Activated CD8-positive, alpha-beta memory T cell treated with anti-CD3 and anti-CD28 coated beads, Interleukin-2, amount 10 ng/mL, durations not matched to agents 7 days and 5 days (primary cell): ENCODE measurements around the gene PCDHGA4. TPM values are rescaled to one million over a fixed set of nuclear protein-coding genes. Genes with fewer than 3 reads are reported as not detected.
"Not testable (repeated sequence)": the region's sequence is repeated elsewhere in the genome, so short reads cannot be mapped to it uniquely, and the experiment has no call there.

ENCODE experiments used
- ATAC-seq: fragments of 150-1000 bp; cut with Tn5 transposase; one replicate; pipeline ENCODE4 v1.10.0; 2021; ENCODE audit warnings: moderate library complexity
- CTCF ChIA-PET: fragments of 350-600 bp; sonication (Branson Sonifier 250); formaldehyde crosslinking; loops from one replicate; lab custom pipeline; 2021; ENCODE audit warnings: antibody characterized with exemption; lab: Charles Lee
- DNase-seq: peaks from one replicate; pipeline ENCODE4 v3.0.0-alpha.2; 2020
- H3K27ac Mint-ChIP-seq: one replicate; pipeline ENCODE4 v1.8.0; 2021; ENCODE audit warnings: mild to moderate bottlenecking, mixed read lengths
- H3K27me3 Mint-ChIP-seq: one replicate; pipeline ENCODE4 v1.8.0; 2021; ENCODE audit warnings: mixed read lengths
- H3K36me3 Mint-ChIP-seq: one replicate; pipeline ENCODE4 v1.8.0; 2021; ENCODE audit warnings: mild to moderate bottlenecking, mixed read lengths
- H3K4me1 Mint-ChIP-seq: one replicate; pipeline ENCODE4 v1.8.0; 2021; ENCODE audit warnings: mixed read lengths
- H3K4me3 Mint-ChIP-seq: one replicate; pipeline ENCODE4 v1.8.0; 2021; ENCODE audit warnings: mild to moderate bottlenecking, moderate library complexity, mixed read lengths
- H3K9me3 Mint-ChIP-seq: one replicate; pipeline ENCODE4 v1.8.0; 2022; ENCODE audit warnings: low read depth, mixed read lengths
- total RNA-seq, 2 experiments: library from RNA; stranded (reverse); gene quantifications; one replicate each; pipeline ENCODE4 v1.2.3, GENCODE V29; 2021

The PCDHGA4 gene
- total RNA-seq, 2 experiments from 2014 or later, result 0.20 TPM; not detected in 1

GRCh38 chr5:141332571-141332970 is 22.2 kb upstream of the PCDHGA4 start:
- not testable (repeated sequence) for H3K27ac Mint-ChIP-seq, ATAC-seq, H3K36me3 Mint-ChIP-seq, DNase-seq, H3K4me3 Mint-ChIP-seq, H3K4me1 Mint-ChIP-seq
- Mint-ChIP-seq H3K27me3 (peaks cover 58% of the 10 kb centered on the region), H3K9me3 (peaks cover 13% of the 10 kb centered on the region)
- CTCF ChIA-PET, result interaction anchor here (1.8 kb wide), 1 partner anchor 12 kb away, joined by 7 read pairs; the partner anchor contains the start of gene TAF7

- no peak for ATAC-seq
- Mint-ChIP-seq H3K4me3 (no peak within 1 kb of the TSS), H3K9me3 (peaks cover 14% of the 10 kb centered on the region), H3K36me3 (peaks cover 3% of the 10 kb centered on the region), H3K27ac (no peak within 1 kb of the TSS), H3K4me1 (no peaks in the 10 kb centered on the region), H3K27me3 (peaks cover 54% of the 10 kb centered on the region)
- no peak for DNase-seq
- CTCF ChIA-PET, result interaction anchor here (1.3 to 1.4 kb wide), 2 partner anchors 9 kb away, joined by 4 to 6 read pairs; partner anchors contain the start of gene PCDHGA1
Observed at GRCh38 chr5:141338538-141339306, 16.1 kb upstream of the PCDHGA4 start, which contains the start of gene PCDHGA2. TSS of gene PCDHGA2 (plus strand) at chr5:141338760.

- not testable (repeated sequence) for H3K4me3 Mint-ChIP-seq, H3K36me3 Mint-ChIP-seq, H3K27ac Mint-ChIP-seq, ATAC-seq, DNase-seq, H3K4me1 Mint-ChIP-seq, H3K9me3 Mint-ChIP-seq
- CTCF ChIA-PET, result interaction anchor here (1.0 kb wide), 1 partner anchor 20 kb away, joined by 3 read pairs; the partner anchor contains the start of gene TAF7
- peaks cover 44% of the 10 kb centered on the region for H3K27me3 Mint-ChIP-seq
Observed at GRCh38 chr5:141340781-141341354, 14.0 kb upstream of the PCDHGA4 start.

- Mint-ChIP-seq H3K4me3 (no peak overlapping the region), H3K27me3 (peaks cover 35% of the 10 kb centered on the region), H3K36me3 (peaks cover 8% of the 10 kb centered on the region), H3K4me1 (no peaks in the 10 kb centered on the region), H3K9me3 (peaks cover 15% of the 10 kb centered on the region), H3K27ac (no peak overlapping the region)
- no peak for ATAC-seq
- CTCF ChIA-PET, result interaction anchor here (1.3 kb wide), 1 partner anchor 55 kb away, joined by 3 read pairs; the partner anchor contains the start of gene PCDHGB5
- no peak for DNase-seq
Observed at GRCh38 chr5:141342773-141343172, 12.0 kb upstream of the PCDHGA4 start.

- DNase-seq (no peak), ATAC-seq (no peak)
- Mint-ChIP-seq H3K27ac (no peak within 1 kb of the TSS), H3K27me3 (peaks cover 29% of the 10 kb centered on the region), H3K36me3 (peaks cover 8% of the 10 kb centered on the region), H3K4me1 (no peaks in the 10 kb centered on the region), H3K4me3 (peak within 1 kb of the TSS; percentile 61), H3K9me3 (peaks cover 11% of the 10 kb centered on the region)
- CTCF ChIA-PET, result interaction anchor here (1.0 to 2.2 kb wide), 9 partner anchors 12 to 182 kb away, joined by 3 to 6 read pairs (median 3); partner anchors contain the start of genes PCDHGA4 and PCDHGB5
Observed at GRCh38 chr5:141343242-141343952, 11.4 kb upstream of the PCDHGA4 start, which contains the start of gene PCDHGA3. TSS of gene PCDHGA3 (plus strand) at chr5:141343829. CDS start at chr5:141344034, 205 bp downstream.

- CTCF ChIA-PET, result interaction anchor here (1.0 to 2.2 kb wide), 11 partner anchors 9 to 181 kb away, joined by 3 to 6 read pairs (median 3); partner anchors contain the start of genes PCDHGA4, PCDHGB5 and PCDHGB6
- no peak for ATAC-seq
- H3K36me3 Mint-ChIP-seq, result peaks cover 6% of the 10 kb centered on the region
Observed at GRCh38 chr5:141343953-141344463, 10.8 kb upstream of the PCDHGA4 start.

GRCh38 chr5:141345327-141345726 is 9.5 kb upstream of the PCDHGA4 start:
- DNase-seq, result no peak

More at GRCh38 chr5:141343953-141344463, 10.8 kb upstream of the PCDHGA4 start:
- Mint-ChIP-seq H3K27me3 (peaks cover 23% of the 10 kb centered on the region), H3K4me3 (peak overlapping the region; percentile 61), H3K27ac (no peak overlapping the region), H3K4me1 (no peaks in the 10 kb centered on the region), H3K9me3 (peaks cover 11% of the 10 kb centered on the region)
- DNase-seq, result no peak

GRCh38 chr5:141346017-141346416 is 8.8 kb upstream of the PCDHGA4 start:
- DNase-seq, H3K4me1 Mint-ChIP-seq, H3K36me3 Mint-ChIP-seq, H3K27ac Mint-ChIP-seq, CTCF ChIA-PET, H3K4me3 Mint-ChIP-seq, ATAC-seq: not testable (repeated sequence)
- Mint-ChIP-seq H3K27me3 (peaks cover 24% of the 10 kb centered on the region), H3K9me3 (peaks cover 11% of the 10 kb centered on the region)

More at GRCh38 chr5:141345327-141345726, 9.5 kb upstream of the PCDHGA4 start:
- Mint-ChIP-seq H3K4me1 (no peaks in the 10 kb centered on the region), H3K36me3 (peaks cover 6% of the 10 kb centered on the region), H3K27me3 (peaks cover 18% of the 10 kb centered on the region), H3K27ac (no peak overlapping the region), H3K4me3 (no peak overlapping the region), H3K9me3 (peaks cover 11% of the 10 kb centered on the region)
- CTCF ChIA-PET, result interaction anchor here (2.2 kb wide), 1 partner anchor 26 kb away, joined by 6 read pairs; no protein-coding TSS in a partner anchor
- ATAC-seq, result no peak

- Mint-ChIP-seq H3K27me3 (peaks cover 23% of the 10 kb centered on the region), H3K9me3 (peaks cover 13% of the 10 kb centered on the region), H3K4me3 (peak within 1 kb of the TSS; percentile 26), H3K27ac (no peak within 1 kb of the TSS), H3K4me1 (no peaks in the 10 kb centered on the region), H3K36me3 (peaks cover 9% of the 10 kb centered on the region)
- no peak for ATAC-seq
- CTCF ChIA-PET, result interaction anchor here (1.0 to 1.4 kb wide), 3 partner anchors 14 to 214 kb away, joined by 3 to 5 read pairs (median 3); partner anchors contain the start of genes PCDHGA10 and PCDHGA5
- DNase-seq, result peak; percentile 58
Observed at GRCh38 chr5:141349917-141350619, 4.8 kb upstream of the PCDHGA4 start, which contains the start of gene PCDHGB1. TSS of gene PCDHGB1 (plus strand) at chr5:141350099. CDS start at chr5:141350261, 162 bp downstream.

- Mint-ChIP-seq H3K9me3 (peaks cover 17% of the 10 kb centered on the region), H3K4me1 (no peaks in the 10 kb centered on the region), H3K27me3 (peaks cover 37% of the 10 kb centered on the region), H3K4me3 (no peak overlapping the region), H3K36me3 (peaks cover 5% of the 10 kb centered on the region), H3K27ac (no peak overlapping the region)
- ATAC-seq (no peak), DNase-seq (no peak)
- CTCF ChIA-PET, result no interaction called here
Observed at GRCh38 chr5:141351591-141351990, 3.2 kb upstream of the PCDHGA4 start.

- DNase-seq (no peak), ATAC-seq (no peak)
- H3K4me1 Mint-ChIP-seq, result peaks cover 2% of the 10 kb centered on the region
- H3K9me3 Mint-ChIP-seq, result peaks cover 14% of the 10 kb centered on the region
- H3K4me3 Mint-ChIP-seq, result no peak overlapping the region
- CTCF ChIA-PET, result interaction anchor here (0.8 to 1.2 kb wide), 6 partner anchors 11 to 202 kb away, joined by 3 to 8 read pairs (median 4); partner anchors contain the start of genes PCDHGA1, PCDHGA11, PCDHGA3 and PCDHGB3
- no peak overlapping the region for H3K27ac Mint-ChIP-seq
- peaks cover 8% of the 10 kb centered on the region for H3K36me3 Mint-ChIP-seq
- peaks cover 47% of the 10 kb centered on the region for H3K27me3 Mint-ChIP-seq
Observed at GRCh38 chr5:141355641-141356040, 820 bp downstream of the PCDHGA4 start.

- Mint-ChIP-seq H3K4me1 (peaks cover 2% of the 10 kb centered on the region), H3K36me3 (peaks cover 13% of the 10 kb centered on the region), H3K27ac (no peak overlapping the region), H3K4me3 (no peak overlapping the region), H3K9me3 (peaks cover 17% of the 10 kb centered on the region), H3K27me3 (peaks cover 47% of the 10 kb centered on the region)
- no peak for DNase-seq
- CTCF ChIA-PET, result interaction anchor here (0.8 to 1.2 kb wide), 3 partner anchors 65 to 202 kb away, joined by 3 to 4 read pairs (median 4); partner anchors contain the start of gene PCDHGA11
- no peak for ATAC-seq
Observed at GRCh38 chr5:141356133-141356532, 1.3 kb downstream of the PCDHGA4 start.
